NCI-H1436 (cell line): ENCODE results near the gene PPP1R14C.
"Not testable (repeated sequence)": the region's sequence is repeated elsewhere in the genome, so short reads cannot be mapped to it uniquely, and the experiment has no call there.

Experiments
- DNase-seq: peaks from one replicate; lab custom pipeline; 2025; lab: John Stamatoyannopoulos, UW

Gene PPP1R14C

DNA sequence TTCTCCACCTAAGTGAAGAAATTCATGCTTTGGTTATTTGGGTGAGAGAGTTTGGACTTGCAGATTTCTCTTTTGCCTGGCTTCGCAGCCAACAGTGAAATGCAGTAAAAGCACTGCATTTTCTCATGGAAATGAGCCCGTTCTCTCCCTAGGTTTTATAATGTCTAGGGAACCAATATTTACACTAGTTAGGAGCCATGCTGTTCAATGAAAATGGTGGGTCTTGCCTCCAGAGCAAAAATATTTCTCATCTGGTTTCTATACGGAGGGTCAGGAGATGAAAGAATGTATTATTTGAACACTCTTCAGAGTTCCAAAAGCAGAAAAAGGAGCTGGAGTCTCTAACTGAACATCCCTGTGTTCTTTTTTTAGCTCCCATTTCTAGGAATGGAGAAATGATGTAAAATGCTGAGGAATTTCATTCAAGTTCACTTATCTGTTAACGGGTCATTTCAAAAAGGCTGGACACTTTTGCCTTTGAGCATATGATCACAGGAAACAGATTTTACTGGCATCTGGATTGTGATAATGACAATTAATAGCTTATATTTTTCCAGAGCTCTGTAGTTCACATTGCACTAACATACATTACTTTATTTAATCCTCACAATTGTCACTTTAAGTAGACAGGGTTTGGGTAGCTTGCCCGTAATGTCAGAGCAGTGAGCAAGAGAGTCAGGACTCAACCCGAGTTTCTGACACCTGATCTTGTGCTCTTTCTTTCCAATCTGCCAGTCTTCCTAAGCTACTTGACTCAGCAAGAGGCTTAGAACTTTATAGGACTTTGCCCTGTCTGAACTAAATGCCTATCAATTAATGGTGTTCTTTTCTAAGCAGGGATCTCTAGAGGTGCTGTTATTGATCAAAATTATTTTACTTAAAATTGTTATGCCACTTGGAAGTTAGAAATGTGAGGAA is 78.0 kb downstream of the PPP1R14C start:
- DNase-seq, result no peak

DNA sequence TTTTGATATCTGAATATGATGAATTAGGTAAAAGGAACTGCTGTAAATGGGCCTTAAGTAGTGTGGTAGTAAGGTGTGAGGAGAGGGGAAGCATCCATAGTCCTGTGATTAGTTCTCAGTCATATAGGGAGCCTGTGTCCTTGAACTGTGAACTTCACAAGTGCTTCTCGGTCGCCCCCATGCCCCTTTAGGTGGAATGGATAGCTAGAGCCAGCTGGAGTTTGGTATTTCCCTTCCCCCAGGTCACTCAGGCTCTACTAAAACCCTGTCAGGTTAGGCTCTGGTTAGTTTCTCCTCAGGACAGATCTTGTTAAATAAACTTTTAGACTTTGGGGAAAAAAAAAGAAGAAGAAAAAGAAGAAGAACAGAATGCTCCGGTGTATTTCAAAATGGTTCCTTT is 82.0 kb downstream of the PPP1R14C start:
- DNase-seq, result no peak

DNA sequence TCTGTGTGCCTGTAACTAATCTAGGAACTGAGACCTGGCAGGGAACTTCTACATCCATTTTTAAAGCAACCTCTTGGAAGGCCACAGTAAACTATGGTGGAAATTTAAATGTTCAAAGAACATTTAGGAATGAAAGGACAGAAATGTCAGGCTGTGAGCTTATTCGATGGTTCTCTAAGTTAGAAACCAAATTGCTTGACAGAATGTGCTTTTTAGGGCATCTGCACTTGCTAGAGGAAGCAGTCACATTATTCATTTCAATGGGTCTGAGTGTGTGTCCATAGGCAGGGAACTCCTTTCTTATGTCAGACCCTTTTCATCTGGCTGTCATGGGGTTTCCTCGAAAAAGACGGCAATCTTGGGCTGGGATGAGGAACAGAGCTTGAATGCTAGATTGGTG is 84.4 kb downstream of the PPP1R14C start:
- no peak for DNase-seq

DNA sequence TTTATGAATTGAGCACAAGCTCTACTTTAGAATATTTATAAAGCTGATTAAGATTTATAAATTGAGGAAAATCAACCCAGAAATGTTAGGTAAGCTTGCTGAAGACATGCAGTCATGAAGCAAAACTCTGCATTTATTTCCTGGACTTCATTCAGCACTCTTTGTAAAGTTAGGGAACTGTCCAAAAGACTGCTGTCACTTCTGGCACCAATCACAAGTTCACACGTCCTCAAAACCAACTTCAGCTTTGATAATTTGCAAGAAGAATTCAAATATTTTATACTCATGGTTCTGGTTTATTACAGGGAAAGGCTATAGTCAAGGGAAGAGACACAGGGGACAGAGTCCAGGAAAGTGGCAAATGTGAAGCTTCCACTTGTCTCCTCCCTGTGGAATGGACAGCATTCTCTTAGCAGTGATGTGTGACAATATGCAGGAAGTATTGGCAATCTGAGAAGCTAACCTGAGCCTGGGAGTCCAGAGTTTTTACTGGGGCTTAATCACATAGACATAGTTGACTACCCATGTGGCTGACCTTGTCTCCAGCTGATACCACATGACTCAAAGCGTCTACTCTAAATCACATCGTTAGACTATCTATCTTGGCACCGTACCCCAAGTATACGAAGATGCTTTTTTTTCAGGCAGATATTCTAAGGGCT is 85.4 kb downstream of the PPP1R14C start:
- DNase-seq, result no peak

DNA sequence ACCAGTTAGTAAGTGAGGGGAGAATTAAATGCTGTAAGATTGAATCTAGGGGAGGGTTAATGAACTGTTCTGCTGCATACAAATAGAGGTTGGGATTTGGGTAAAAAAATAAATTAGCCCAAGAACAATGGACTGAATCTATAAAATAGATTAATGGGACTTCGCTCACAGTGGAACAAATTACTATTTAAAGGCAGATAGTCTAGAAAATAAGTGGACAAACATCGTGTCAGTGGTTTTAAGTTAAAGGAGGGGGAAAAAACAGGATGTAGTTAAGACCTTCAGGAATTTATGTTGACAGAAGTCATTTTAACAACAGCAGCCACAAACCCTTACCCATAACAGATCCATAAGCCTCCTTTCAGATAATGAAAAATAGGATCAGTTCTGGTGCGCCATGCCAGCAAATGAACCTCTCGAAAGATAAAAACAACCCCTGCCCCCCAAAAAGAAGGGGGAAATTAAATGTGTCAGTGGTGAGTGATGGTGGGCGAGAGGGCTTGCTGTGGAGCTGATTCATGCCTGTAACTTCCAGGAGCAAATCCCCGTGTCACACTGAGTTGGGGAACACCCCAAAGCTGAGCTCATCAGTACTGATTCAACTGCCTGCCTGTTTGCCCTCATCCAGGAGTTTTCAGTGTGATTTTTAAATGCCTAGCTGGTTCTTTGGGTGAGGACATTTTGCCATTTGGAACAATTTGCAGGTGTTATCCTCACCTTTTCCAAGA is 86.8 kb downstream of the PPP1R14C start:
- DNase-seq, result no peak

DNA sequence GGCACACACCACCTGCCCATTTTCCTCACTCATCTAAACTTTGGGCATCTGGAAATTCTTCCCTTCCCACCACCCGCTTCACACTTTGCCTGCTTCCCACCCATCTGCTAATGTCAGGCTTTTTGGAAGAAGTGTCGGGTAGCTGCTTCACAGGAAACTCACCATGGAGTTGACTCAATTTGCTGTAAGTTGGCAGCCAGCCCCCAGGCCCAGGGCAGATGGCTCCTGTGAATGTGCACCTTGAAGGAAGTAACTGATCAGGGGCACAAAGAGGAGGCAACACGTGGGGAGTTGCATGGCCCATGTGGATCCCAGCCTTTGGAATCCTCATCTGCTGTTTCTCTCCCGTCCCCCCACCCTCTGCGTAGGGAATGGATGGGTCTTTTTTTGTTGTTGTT is 87.3 kb downstream of the PPP1R14C start:
- no peak for DNase-seq

DNA sequence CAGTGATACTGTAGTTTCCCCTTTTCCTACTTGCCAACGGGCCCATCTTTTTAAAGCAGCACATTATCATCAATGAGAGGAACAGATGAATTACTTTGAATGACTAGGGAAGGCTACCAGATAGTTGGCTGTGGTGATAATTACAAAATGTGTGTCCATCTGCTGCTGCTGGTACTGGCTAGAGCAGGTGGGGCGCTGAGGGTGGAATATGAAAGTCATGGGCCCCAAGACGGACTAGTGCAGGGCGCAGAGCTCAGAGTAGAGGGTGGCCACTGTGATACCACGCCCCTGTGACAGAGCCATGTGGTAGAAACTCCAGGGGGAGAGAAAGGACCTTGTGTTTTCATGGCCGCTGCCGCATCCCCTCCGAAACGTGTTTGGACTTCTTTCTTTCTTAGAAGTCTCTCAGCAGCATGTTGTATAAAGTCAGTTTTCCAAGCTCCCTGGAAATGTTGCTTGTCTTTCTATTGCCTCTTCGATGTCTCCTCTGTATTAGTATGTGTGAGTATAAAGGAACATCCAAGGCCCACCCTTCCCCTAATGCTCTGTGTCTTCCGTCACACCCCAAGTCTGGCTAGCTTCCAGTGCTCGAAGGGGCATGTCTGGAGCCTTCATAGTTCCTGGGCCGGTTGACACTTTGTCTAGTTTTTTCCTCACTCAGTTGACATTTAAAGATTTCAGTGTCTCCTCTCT is 88.1 kb downstream of the PPP1R14C start:
- DNase-seq, result no peak

DNA sequence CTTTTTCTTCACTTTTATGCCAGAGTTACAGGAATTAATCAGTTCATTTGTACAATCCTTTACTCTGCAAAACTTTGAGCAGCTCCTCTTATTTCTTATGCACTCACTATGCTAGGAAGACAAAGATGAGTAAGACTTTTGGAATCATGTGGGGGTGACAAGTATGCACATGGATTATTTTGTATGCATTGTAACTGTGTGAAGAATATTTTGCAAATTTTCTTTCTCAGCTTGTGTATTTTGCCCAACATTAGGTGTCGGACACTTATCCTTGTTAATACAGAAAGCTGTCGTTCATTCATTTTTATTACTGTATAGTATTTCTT is 88.6 kb downstream of the PPP1R14C start:
- no peak for DNase-seq

DNA sequence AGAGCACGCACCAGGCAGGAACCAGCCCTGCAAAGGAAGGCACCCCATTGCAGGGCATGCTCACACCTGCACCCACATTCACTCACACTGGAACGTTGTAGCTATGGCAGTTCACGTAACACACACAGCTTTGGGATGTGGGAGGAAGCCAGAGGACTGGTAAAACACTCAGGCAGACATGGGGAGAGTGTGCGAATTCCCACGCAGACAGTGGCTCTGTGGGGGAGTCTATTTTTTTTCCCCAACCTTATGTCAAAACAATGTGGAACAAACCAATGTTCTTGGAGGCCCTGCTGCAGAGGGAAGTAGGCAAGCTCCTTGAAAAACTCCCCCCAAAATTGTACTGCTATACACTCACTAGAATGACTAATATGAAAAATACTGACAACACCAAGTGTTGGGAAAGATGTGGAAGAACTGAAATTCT is 91.0 kb downstream of the PPP1R14C start:
- DNase-seq, result no peak

DNA sequence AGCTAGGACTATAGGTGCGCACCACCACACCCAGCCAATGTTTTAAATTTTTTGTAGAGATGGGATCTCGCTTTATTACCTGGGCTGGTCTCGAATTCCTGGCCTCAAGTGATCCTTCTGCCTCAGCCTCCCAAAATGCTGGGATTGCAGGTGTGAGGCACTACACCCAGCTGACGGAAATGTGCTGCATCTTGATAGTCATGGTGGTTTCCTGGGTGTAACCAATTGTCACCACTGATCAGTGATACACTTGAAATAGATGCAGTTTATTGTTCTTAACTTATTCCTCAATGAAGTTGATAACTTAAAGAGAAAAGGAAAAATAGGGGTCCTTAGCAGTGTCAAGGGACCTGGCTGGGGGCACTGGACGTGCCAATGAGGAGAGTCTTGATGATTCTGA is 92.4 kb downstream of the PPP1R14C start:
- DNase-seq, result no peak

DNA sequence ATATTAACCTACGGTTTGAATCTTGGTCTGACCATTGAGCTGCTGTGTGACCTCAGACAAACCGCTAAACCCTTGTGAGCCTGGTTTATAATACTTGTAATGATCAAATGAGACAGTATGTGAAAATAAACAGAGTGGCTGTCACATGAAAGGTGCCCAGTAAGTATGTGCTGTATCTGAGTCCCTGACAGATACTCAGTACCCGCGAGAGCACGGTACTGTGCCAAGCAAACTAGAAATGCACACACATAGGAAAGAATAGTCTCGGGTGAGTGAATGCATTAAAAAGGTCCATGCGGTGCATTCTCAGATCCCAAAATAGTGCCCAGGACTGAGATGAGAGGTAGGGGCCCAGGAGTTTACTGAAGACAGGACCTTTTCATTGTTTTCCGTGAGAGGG is 93.3 kb downstream of the PPP1R14C start:
- no peak for DNase-seq

DNA sequence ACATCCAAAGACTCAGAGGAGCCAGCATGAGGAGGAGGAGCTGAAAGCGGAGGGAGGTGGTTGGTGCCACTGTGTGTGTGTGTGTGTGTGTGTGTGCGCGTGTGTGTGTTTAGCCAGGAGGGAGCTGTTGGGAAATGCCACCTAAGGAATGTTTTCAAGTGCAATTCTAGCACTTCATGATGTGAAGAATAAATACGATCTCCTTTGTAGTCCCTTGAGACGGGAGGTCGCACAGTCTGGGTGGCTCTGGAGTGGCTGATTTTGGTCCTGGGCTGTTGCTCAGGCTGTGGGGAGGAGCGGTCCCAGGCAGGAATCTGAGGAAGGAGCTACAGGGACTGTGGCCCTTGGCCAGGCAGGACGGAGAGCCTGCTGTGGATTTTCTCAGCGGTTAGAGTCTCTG is 93.7 kb downstream of the PPP1R14C start:
- no peak for DNase-seq

DNA sequence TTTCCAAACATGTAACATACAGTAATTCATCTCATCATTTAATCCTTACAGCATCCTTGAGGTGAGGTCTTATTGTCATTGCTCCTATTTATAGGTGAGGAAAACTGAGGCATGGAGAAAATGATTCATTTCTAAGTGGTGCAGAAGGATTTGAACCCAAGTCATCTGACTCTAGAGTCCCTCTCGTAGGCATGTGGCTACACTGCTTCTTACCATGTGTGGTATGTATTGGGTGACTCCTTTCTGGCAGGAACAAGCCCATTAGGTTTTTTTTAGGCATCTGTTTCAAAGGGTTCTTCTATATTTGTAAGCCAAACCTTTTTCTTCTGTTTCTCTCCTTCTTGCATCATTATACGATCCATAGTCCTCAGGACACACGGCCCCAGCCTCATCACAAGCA is 94.8 kb downstream of the PPP1R14C start:
- no peak for DNase-seq

DNA sequence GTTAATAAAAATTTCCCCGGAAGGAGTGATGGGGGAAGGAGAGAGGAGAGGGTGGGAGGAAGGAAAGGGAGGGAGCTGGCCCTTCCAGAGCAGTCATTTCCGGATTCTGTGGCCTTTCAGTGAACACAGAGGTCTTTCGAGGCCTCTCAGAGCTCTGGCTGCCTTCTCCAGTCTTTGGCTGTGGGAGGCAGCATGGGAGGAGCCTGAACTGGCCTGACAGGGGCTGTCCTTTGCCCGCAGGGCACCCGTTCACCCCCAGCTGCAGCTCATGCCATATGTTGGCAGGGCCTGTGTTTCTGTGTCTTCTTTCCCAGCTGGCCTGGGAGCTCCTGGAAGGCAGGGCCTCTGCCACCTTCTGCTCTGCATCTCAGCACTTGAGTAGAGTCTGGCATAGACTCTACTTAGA is 95.5 kb downstream of the PPP1R14C start:
- DNase-seq, result no peak

DNA sequence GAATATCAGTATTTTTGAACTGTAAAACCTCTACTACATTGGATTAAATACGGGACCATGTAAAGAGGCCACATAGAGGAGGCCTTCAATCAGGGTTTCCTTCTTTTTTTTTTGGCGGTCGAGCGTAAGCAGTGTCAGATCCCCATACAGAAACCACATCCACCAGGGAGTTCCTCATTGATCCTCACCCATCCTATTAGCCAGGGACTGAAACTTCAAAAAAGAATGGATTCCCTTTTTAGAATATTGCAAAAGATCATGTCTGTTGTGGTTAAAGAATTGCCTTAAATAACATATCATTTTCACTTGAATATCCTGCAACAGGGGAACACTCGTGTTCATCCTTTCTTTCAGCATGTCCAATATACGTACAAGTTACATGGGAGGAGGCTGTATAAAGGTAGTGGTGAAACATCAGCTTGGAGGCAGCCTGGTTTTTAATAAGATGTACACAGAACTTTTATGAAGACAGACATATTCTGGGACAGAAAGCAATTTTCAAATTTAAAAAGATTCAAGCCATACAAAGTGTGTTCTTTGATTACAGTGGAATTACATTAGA is 96.1 kb downstream of the PPP1R14C start:
- no peak for DNase-seq

DNA sequence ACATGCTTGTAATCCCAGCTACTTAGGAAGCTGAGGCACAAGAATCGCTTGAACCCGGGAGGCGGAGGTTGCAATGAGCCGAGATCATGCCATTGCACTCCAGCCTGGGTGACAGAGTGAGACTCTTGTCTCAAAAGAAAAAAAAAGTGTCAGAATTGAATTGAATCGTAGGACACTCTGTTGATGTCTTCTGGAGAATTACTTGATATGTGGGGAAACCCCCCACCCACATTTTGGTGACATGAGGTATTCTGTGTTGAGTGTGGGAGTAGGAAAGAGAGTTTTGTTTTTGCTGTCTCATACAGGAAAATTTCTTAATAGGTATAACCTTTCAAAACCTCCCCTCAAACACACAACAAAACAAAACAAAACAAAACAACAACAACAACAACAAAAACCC is 98.9 kb downstream of the PPP1R14C start:
- not testable (repeated sequence) for DNase-seq

DNA sequence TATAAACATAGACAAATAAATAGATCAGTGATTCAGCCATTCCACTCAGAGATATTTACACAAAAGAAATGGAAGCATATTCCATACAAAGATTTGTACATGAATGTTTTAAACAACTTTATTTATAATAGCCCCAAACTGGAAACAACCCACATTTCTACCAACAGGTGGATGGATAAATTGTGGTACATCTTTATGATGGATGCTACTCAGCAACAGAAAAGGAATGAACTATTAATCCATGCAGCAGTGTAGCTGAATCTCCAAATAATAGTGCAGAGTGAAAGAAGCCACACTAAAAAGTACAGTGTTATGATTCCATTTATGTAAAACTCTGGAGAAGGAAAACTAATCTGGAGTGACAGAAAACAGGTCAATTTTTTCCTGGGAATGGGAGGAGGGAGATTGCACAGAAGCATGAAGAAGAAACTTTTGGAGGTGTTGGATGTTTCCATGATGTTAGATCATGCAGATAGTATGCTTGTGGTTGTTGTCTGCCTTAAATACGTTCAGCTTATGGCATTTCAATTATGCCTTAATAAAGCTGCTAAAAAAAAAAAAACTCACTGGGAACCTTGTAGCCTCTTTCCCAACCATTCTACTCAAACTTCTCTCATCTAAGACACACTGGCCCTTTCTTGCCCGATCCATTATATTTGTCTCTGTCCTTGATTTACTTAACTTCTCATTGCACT is 100.9 kb downstream of the PPP1R14C start:
- DNase-seq, result no peak

DNA sequence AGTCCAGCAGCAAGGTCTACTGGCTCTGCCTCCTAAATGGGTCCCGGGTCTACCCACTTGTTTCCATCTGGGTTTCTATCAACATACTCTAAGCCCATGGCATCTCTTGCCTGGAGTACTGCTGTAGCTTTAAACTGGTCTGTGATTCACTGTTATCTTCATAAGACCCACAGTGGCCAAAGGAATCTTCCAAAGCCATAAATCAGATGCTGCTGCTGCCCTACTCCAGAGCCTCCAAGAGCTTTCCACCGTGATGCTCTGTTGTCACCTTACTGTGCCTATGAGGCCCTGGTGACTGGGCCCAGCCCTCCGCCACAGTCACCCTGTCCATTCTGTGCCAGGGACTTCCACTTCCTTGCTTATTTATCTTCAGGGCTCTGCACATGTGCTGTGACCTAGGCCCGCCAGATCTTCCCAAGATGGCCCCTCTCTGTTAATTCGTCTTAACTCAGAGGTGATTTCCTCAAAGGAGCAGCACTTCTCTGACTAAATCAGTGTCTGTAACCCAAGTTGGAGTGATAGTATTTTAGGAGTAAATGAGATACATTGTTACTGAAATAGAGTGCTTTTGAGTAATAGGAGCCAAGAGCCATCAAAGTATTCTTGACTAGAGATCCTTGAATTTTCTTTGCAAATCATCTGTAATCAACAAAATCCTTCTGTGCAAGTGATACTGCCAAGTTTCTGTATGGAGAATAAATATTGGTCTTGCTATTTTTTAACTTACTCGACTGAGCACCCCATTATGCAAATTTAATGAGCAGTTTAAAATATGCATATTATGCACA is 102.5 kb downstream of the PPP1R14C start:
- no peak for DNase-seq

DNA sequence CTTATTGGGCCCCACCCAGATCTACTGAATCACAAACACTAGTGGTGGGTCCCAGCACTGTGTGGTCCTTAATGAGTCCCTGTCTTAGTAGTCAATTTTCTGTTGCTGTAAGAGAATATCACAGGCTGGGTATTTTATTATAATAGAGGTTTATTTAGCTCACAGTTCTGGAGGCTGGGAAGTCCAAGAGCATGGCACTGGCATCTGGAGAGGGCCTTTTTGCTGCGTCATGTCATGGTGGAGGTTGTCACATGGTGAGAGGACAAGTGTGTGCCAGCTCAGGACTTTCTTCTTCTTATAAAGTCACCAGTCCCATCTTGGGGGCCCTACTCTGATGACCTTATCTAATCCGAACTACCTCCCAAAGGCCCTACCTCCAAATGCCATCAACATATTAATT is 105.0 kb downstream of the PPP1R14C start:
- DNase-seq, result no peak

DNA sequence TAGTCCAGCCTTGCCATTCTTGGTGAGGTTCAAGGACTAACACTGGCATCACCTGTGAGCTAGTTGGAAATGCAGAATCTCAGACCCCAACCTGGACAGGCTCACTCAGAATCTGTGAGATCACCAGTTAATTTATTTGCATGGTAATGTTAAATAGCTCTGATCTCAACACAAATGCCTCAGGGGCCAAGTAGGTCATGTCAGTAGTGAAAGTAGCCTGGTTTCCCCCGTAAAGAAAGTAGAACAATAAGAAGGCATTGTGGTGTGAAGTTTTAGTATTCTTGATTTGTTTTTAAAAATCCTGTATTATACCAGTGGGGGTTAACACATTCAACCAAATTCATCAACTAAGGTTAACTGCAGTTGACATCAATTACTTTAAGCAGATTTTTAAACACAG is 105.5 kb downstream of the PPP1R14C start:
- no peak for DNase-seq

DNA sequence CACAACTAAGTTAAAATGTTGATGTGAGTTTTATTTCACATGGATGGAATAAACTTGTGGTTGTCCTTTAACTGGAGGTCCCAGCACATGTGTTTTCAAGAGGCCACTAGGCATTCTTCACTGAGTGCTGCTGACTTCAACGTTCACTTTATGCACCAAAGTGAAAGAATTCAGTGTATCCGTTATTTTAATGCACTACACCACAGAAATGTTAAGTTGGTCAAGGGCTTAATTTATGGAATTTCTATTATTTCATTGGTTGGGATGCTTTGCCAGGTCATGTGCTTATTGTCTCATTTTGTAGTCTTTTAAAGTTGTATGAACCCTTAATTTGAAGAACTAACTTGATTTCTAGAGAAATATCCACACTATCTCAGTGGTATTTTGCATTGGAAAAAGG is 106.4 kb downstream of the PPP1R14C start:
- DNase-seq, result no peak
